ENCODE measurements around the gene BAIAP2L2.

- TF ChIP-seq CTCF (IDR thresholded peaks at IDR 0.05) (no peak), EP300 (IDR thresholded peaks at IDR 0.05) (no peak), POLR2A (IDR thresholded peaks at IDR 0.05; ENCODE audit: low read depth) (no peak)
Observed at GRCh38 chr22:38122616-38123015, 12.1 kb upstream of the BAIAP2L2 start.
